Right lobe of liver (tissue), 4 donors: Measurements from ENCODE around the gene POU2F3.

Source experiments
- POLR2A ChIP-seq: fragments of 450-650 bp; IDR thresholded peaks from one replicate; pipeline ENCODE4 v1.6.1; 2017; ENCODE audit warnings: antibody characterized with exemption, mild to moderate bottlenecking
- TF ChIP-seq, protein P1 (sequence below), 4 donors: fragments of 200-600 bp in 3 of 4; fragments of 450-650 bp in 1 of 4; IDR thresholded peaks; one replicate each; pipeline versions ENCODE4 v1.5.1 to v1.8.0; 2016 to 2022; ENCODE audit warnings: antibody characterized with exemption in 4 of 4, mild to moderate bottlenecking in 2 of 4
- donor health status: DM: no; HTN: no; CAD: no.
- donor health status: DM: no; HTN: no; CAD: no.
- donor health status: DM: no; HTN: yes; CAD: no.

DNA sequence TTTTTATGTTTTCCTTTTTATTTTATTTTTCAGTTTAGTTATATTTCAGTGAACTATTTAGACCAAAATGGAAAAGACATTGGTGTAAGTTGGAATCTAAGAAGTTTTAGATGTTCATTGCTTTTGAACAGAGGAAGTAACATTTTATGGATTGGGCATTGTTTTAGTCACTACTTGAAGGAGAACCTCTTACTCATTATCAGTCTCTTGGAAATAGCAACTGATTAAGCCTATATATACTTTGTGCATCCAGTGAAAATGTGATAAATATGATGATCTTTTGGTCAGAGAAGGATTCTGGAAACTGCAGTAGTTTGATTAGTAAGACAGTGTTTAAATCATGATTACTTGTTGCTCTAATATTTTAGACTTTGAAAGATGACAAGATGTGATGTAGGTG is 110.7 kb downstream of the POU2F3 start:
- TF ChIP-seq POLR2A = no peak
- TF ChIP-seq, protein P1, sequence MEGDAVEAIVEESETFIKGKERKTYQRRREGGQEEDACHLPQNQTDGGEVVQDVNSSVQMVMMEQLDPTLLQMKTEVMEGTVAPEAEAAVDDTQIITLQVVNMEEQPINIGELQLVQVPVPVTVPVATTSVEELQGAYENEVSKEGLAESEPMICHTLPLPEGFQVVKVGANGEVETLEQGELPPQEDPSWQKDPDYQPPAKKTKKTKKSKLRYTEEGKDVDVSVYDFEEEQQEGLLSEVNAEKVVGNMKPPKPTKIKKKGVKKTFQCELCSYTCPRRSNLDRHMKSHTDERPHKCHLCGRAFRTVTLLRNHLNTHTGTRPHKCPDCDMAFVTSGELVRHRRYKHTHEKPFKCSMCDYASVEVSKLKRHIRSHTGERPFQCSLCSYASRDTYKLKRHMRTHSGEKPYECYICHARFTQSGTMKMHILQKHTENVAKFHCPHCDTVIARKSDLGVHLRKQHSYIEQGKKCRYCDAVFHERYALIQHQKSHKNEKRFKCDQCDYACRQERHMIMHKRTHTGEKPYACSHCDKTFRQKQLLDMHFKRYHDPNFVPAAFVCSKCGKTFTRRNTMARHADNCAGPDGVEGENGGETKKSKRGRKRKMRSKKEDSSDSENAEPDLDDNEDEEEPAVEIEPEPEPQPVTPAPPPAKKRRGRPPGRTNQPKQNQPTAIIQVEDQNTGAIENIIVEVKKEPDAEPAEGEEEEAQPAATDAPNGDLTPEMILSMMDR (IDR thresholded peaks at IDR 0.05) = no peak
